Renal cortical epithelial cell (primary cell): ENCODE results near the gene PRPF39. TPM values are rescaled to one million over a fixed set of nuclear protein-coding genes. Genes with fewer than 3 reads are reported as not detected.
"Not testable (repeated sequence)": the region's sequence is repeated elsewhere in the genome, so short reads cannot be mapped to it uniquely, and the experiment has no call there.

Source experiments
- DNase-seq: peaks from one replicate; pipeline ENCODE4 v3.0.0-alpha.2; 2011; ENCODE audit warnings: low read depth
- total RNA-seq: library from RNA; depleted of rRNA; stranded (reverse); fragments of >200 nt; gene quantifications from 2 replicates; pipeline ENCODE4 v1.2.3, GENCODE V29; 2014

Gene PRPF39, protein sequence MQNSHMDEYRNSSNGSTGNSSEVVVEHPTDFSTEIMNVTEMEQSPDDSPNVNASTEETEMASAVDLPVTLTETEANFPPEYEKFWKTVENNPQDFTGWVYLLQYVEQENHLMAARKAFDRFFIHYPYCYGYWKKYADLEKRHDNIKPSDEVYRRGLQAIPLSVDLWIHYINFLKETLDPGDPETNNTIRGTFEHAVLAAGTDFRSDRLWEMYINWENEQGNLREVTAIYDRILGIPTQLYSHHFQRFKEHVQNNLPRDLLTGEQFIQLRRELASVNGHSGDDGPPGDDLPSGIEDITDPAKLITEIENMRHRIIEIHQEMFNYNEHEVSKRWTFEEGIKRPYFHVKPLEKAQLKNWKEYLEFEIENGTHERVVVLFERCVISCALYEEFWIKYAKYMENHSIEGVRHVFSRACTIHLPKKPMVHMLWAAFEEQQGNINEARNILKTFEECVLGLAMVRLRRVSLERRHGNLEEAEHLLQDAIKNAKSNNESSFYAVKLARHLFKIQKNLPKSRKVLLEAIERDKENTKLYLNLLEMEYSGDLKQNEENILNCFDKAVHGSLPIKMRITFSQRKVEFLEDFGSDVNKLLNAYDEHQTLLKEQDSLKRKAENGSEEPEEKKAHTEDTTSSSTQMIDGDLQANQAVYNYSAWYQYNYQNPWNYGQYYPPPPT
- total RNA-seq, result 25.9 and 40.1 TPM in 2 replicates

GRCh38 chr14:45083976-45084722 lies at the start of gene PRPF39:
Gene PRPF39, plus strand, starts transcription at chr14:45084116. Its CDS starts 11,124 bp downstream, at chr14:45095240.
- peak; percentile 79 for DNase-seq

DNA sequence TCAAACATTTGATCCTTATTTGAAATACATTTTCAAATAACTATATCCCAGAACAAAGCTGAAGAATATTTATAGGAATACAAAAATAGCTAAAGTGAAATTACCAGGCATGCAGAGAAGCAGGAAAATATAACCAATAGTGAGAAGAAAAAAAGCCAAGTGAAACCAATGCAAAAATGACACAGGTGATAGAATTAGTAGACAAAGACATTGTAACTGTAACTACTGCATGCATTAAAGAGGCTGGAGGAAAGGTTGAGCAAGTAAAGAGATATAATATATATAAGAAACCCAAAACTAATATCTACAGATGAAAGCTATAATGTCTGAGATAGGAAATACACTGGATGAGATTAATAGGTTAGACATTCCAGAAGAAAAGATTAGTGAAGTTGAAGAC lies 49.2 kb upstream of the PRPF39 start:
- no peak for DNase-seq

GRCh38 chr14:45038256-45038655 lies 45.7 kb upstream of the PRPF39 start:
- DNase-seq, result no peak

- no peak for DNase-seq
Measured at GRCh38 chr14:45038865-45039264, 45.1 kb upstream of the PRPF39 start.

- no peak for DNase-seq
Measured at GRCh38 chr14:45039390-45039789, 44.5 kb upstream of the PRPF39 start.

DNA sequence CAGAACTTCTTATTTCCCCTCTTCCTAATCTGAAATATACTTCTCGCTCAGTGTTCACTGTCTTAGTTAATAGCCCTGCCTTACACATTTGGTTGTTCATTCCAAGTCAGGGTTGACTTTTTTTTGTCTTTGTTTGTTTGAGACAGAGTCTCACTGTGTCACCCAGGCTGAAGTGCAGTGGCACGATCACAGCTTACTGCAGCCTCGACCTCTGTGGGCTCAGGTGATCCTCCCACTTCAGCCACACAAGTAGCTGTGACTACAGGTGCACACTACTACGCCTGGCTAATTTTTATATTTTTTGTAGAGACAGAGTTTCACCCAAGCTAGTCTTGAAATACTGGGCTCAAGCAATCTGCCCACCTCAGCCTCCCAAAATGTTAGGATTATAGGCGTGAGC lies 42.3 kb upstream of the PRPF39 start:
- DNase-seq, result no peak

GRCh38 chr14:45044638-45045037 lies 39.3 kb upstream of the PRPF39 start:
- DNase-seq, result no peak

DNA sequence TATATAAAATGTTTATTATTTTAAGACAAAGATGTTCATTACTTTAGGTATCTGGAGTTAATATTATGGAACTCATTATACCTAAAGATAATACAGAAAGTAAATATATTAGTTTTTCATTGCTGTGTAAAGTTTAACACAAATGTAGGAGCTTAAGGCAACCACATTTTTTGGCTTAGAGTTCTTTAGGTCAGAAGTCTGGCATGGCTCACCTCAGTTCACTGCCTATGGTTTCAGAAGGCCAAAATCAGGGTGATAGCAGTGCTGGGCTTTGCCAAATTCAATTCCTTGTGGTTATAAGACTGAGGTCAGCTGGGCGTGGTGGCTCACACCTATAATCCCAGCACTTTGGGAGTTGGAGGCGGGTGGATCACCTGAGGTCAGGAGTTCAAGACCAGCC lies 35.5 kb upstream of the PRPF39 start:
- DNase-seq, result no peak

DNA sequence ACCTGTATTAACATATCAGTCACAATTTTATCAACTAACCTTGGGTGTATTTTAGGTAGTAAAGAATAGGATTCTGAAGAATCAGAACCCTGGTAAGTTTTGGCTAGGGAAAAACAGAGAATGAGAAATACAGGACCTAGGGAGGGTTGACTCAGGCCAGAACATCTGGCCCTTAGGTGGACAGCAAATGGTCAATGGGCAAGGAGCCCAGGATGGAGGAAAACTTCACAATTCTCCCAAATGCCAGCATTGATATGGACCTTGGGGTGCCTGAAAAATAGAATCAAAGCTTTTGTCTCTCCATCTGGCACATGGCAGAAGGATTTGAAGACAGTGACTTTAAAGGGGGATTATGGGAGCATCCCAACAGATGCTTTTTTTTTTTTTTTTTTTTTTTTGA lies 32.7 kb upstream of the PRPF39 start:
- DNase-seq, result no peak

GRCh38 chr14:45051896-45052295 lies 32.0 kb upstream of the PRPF39 start:
- DNase-seq, result no peak

- DNase-seq, result no peak
Measured at GRCh38 chr14:45057349-45057748, 26.6 kb upstream of the PRPF39 start.

DNA sequence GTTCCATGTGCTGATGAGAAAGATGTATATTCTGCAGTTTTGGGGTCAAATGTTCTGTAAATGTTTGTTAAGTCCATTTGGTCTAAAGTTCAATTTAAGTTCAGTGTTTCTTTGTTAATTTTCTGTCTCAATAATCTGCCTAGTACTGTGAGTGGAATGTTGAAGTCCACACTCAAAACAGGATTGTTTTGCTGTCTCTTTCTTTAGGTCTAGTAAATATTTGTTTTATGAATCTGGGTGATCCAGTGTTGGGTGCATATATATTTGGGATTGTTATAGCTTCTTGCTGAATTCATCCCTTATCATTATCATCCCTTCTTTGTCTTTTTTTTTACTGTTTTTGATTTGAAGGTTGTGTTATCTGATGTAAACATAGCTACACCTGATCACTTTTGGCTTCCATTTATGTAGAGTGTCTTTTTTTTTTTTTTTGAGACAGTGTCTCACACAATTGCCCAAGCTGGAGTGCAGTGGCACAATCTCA lies 26.0 kb upstream of the PRPF39 start:
- no peak for DNase-seq

GRCh38 chr14:45060551-45060950 lies 23.4 kb upstream of the PRPF39 start:
- DNase-seq, result no peak

GRCh38 chr14:45065540-45065939 lies 18.4 kb upstream of the PRPF39 start:
- no peak for DNase-seq

GRCh38 chr14:45065956-45066355 lies 18.0 kb upstream of the PRPF39 start:
- no peak for DNase-seq

GRCh38 chr14:45066667-45067066 lies 17.2 kb upstream of the PRPF39 start:
- DNase-seq, result no peak

DNA sequence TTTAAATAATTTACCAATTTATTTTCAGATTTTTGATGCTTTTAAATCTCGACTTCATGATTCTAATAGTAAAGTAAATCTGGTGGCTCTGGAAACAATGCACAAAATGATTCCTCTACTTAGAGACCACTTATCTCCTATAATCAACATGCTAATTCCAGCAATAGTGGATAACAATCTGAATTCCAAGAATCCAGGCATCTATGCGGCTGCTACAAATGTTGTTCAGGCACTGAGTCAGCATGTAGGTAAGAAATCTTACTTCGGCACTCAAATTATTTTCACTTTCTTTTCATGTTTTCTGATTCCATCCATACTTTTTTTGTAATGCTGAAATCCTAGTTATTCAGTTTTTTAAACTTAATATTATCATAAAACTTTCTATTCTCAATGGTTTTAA lies 15.5 kb upstream of the PRPF39 start:
- DNase-seq, result no peak

GRCh38 chr14:45070215-45070614 lies 13.7 kb upstream of the PRPF39 start:
- DNase-seq, result no peak

GRCh38 chr14:45072126-45072525 lies 11.8 kb upstream of the PRPF39 start:
- no peak for DNase-seq

DNA sequence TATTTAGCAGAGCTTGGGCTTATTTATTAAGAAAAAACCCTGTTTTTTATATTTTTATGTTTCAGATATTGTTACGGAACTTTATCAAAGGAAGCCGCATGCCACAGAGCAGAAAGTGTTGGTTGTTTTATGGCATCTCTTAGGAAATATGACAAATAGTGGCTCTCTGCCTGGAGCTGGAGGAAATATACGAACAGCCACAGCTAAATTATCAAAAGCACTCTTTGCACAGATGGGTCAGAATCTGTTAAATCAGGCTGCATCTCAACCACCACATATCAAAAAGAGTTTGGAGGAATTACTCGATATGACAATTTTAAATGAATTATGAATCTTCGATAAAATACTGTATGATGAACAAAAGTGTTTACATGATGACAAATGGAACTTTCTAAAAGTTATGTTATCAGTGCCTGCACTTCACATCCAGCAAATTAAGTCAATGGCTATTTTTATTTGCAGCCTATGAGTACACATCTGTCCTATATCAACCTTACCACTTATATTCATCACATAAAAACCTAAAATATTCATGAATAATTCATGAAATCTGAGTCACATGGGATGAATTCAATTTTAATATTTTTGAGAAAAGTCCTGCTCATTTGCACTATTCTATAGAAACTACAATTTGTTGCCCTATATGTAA lies 10.6 kb upstream of the PRPF39 start:
- DNase-seq, result no peak

GRCh38 chr14:45078323-45078722 lies 5.6 kb upstream of the PRPF39 start:
- DNase-seq, result no peak

DNA sequence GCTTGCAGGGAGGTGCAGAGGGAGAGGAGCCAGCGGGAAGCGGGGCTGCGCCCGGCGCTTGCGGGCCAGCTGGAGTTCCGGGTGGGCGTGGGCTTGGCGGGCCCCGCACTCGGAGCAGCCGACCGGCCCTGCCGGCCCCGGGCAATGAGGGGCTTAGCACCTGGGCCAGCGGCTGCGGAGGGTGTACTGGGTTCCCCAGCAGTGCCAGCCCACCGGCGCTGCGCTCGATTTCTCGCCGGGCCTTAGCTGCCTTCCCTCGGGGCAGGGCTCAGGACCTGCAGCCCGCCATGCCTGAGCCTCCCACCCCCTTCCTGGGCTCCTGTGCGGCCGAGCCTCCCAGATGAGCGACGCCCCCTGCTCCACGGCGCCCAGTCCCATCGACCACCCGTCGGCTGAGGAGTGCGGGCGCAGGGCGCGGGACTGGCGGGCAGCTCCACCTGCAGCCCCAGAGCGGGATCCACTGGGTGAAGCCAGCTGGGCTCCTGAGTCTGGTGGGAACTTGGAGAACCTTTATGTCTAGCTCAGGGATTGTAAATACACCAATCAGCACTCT lies 3.4 kb upstream of the PRPF39 start:
- not testable (repeated sequence) for DNase-seq
